Gastroesophageal sphincter (tissue), 4 donors: ENCODE data around the gene PDE10A. TPM values are rescaled to one million over a fixed set of nuclear protein-coding genes. Genes with fewer than 3 reads are reported as not detected.

Experiments
- ATAC-seq: fragments of 150-250 bp; one replicate; pipeline ENCODE4 v1.9.1; 2016; ENCODE audit warnings: mild to moderate bottlenecking, moderate library complexity
- H3K27ac ChIP-seq, 4 donors: fragments of 200-600 bp; sonication (generic) in 3 of 4; 1 replicate in 3 of 4; 2 replicates in 1 of 4; pipeline ENCODE4 v1.5.1; 2016 to 2019
- H3K27me3 ChIP-seq: fragments of 200-600 bp; sonication (generic); one replicate; pipeline ENCODE4 v1.5.1; 2019
- H3K36me3 ChIP-seq, 2 donors: fragments of 200-600 bp; sonication (generic); one replicate each; pipeline ENCODE4 v1.5.1; 2019; ENCODE audit warnings: control low read depth in 1 of 2
- H3K4me1 ChIP-seq, 3 donors: fragments of 200-600 bp; sonication (generic); 1 replicate in 2 of 3; 2 replicates in 1 of 3; pipeline ENCODE4 v1.5.1; 2016 to 2019; ENCODE audit warnings: control low read depth in 2 of 3
- H3K4me3 ChIP-seq, 2 donors: fragments of 200-600 bp; sonication (generic); one replicate each; pipeline ENCODE4 v1.5.1; 2019; ENCODE audit warnings: mild to moderate bottlenecking in 1 of 2, moderate library complexity in 1 of 2
- H3K9me3 ChIP-seq, 3 donors: fragments of 200-600 bp; sonication (generic); one replicate each; pipeline ENCODE4 v1.5.1; 2017 to 2019; ENCODE audit warnings: control low read depth in 2 of 3
- EP300 ChIP-seq: sonication (generic); formaldehyde crosslinking; IDR thresholded peaks from one replicate; pipeline ENCODE4 v1.6.1; 2017; ENCODE audit warnings: antibody characterized with exemption, mild to moderate bottlenecking
- POLR2A ChIP-seq, 2 donors: fragments of 450-650 bp; IDR thresholded peaks; one replicate each; pipeline ENCODE4 v1.6.1; 2017; ENCODE audit warnings: antibody characterized with exemption in 2 of 2, mild to moderate bottlenecking in 2 of 2, moderate library complexity in 1 of 2
- POLR2AphosphoS5 ChIP-seq: sonication (generic); formaldehyde crosslinking; IDR thresholded peaks from one replicate; pipeline ENCODE4 v1.6.1; 2017; ENCODE audit warnings: antibody characterized with exemption
- WGBS, 2 donors: methylation state at CpG; one replicate each; pipeline ENCODE4 v1.1.5; 2018; ENCODE audit warnings: low coverage in 1 of 2; 5-methylcytosine and 5-hydroxymethylcytosine counted together
- total RNA-seq, 4 donors: library from RNA; depleted of rRNA; stranded (reverse); fragments of >200 nt; gene quantifications; one replicate each; pipeline ENCODE4 v1.1.0, GENCODE V29; 2016
- TF ChIP-seq, protein P1 (sequence below), 4 experiments: fragments of 200-600 bp in 2 of 4; fragments of 450-650 bp in 2 of 4; sonication (generic) in 1 of 4; IDR thresholded peaks; one replicate each; pipeline ENCODE4 v1.5.1; 2017 to 2019; ENCODE audit warnings: antibody characterized with exemption in 4 of 4, mild to moderate bottlenecking in 2 of 4, moderate library complexity in 2 of 4

PDE10A gene
- total RNA-seq, 4 donors from 2014 or later: 2.5 to 12.1 (median 4.0) TPM

DNA sequence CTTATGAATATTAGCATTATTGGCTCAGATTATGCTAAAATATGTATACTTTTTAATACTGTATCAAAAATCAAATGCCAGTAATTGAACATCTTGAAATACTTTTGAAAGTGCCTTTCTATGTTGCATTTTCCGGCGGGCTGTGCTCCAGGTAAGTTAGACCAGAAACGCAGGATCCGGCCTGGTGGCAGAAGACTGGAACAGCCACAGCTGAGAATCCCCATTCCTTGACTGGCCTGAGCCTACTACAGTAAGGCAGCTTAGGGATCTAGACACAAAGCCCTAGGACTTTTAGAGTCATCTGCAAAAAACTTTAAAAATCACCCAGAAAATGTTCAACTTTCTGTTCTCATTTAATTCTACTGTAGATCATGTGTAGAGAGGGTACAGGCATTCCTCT is 214.8 kb downstream of the PDE10A start:
- no peaks in the 10 kb centered on the region for H3K9me3 ChIP-seq
- no peak overlapping the region for H3K27ac ChIP-seq
- TF ChIP-seq POLR2AphosphoS5 (no peak), EP300 (no peak), POLR2A (IDR thresholded peaks at IDR 0.05) (no peak)
- TF ChIP-seq, protein P1, sequence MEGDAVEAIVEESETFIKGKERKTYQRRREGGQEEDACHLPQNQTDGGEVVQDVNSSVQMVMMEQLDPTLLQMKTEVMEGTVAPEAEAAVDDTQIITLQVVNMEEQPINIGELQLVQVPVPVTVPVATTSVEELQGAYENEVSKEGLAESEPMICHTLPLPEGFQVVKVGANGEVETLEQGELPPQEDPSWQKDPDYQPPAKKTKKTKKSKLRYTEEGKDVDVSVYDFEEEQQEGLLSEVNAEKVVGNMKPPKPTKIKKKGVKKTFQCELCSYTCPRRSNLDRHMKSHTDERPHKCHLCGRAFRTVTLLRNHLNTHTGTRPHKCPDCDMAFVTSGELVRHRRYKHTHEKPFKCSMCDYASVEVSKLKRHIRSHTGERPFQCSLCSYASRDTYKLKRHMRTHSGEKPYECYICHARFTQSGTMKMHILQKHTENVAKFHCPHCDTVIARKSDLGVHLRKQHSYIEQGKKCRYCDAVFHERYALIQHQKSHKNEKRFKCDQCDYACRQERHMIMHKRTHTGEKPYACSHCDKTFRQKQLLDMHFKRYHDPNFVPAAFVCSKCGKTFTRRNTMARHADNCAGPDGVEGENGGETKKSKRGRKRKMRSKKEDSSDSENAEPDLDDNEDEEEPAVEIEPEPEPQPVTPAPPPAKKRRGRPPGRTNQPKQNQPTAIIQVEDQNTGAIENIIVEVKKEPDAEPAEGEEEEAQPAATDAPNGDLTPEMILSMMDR (IDR thresholded peaks at IDR 0.05): no peak
- H3K4me1 ChIP-seq: no peaks in the 10 kb centered on the region
- no peaks in the 10 kb centered on the region for H3K27me3 ChIP-seq
- ATAC-seq: no peak
- no peak overlapping the region for H3K4me3 ChIP-seq
- 92 to 96% methylated on average over 4 of the region's 4 CpGs for WGBS, 2 donors
- H3K36me3 ChIP-seq: no peaks in the 10 kb centered on the region

DNA sequence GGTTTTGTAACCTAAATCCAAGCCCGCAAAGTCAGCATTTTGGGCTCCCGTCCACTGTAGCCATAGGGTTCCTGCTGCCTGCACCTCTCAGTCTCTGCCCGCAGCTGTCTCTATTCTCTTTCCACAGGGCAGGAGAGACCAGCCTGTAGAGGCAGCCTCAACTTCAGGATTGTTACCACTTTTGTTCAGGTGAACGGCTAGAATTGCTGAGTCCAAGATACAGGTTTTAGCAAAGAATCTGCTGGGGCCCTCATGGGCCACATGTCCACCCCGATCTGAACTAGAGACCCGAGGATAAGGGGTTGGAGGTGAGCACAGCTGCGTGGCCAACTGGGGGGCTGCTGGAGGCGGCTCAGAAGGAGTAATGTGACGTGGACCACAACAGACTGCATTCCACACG is 215.9 kb downstream of the PDE10A start:
- TF ChIP-seq, protein P1 (IDR thresholded peaks at IDR 0.05): no peak
- TF ChIP-seq EP300: no peak
- TF ChIP-seq POLR2AphosphoS5: no peak
- no peak for TF ChIP-seq POLR2A (IDR thresholded peaks at IDR 0.05)
- H3K4me3 ChIP-seq: no peak overlapping the region
- H3K9me3 ChIP-seq: no peaks in the 10 kb centered on the region
- WGBS, 2 donors: 90 to 93% methylated on average over 10 of the region's 10 CpGs
- H3K27ac ChIP-seq: no peak overlapping the region
- no peaks in the 10 kb centered on the region for H3K36me3 ChIP-seq
- H3K4me1 ChIP-seq: no peaks in the 10 kb centered on the region
- no peaks in the 10 kb centered on the region for H3K27me3 ChIP-seq
- no peak for ATAC-seq

DNA sequence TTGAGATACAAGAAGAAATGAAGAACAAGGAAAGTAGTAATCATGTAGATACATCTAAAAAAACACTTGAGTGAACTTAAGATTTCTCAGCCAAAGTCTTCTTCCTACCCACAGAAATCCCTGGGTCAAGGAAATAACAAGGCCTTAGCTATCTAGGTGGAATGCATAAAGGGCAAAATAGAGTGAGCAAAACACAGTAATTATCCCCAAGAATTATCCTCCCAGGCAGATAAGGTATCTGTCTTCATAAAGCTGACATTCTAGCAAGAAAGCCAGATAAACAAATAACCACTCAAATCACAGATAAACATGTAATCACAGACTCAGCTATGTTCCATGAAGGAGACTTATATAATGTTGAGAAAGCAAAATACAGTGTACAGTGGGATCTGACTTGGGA is 216.7 kb downstream of the PDE10A start:
- no peaks in the 10 kb centered on the region for H3K27me3 ChIP-seq
- no peak for ATAC-seq
- TF ChIP-seq, protein P1 (IDR thresholded peaks at IDR 0.05): no peak
- no peak for TF ChIP-seq EP300
- no peaks in the 10 kb centered on the region for H3K36me3 ChIP-seq
- H3K9me3 ChIP-seq: no peaks in the 10 kb centered on the region
- H3K4me3 ChIP-seq: no peak overlapping the region
- no peak overlapping the region for H3K27ac ChIP-seq
- H3K4me1 ChIP-seq: no peaks in the 10 kb centered on the region

DNA sequence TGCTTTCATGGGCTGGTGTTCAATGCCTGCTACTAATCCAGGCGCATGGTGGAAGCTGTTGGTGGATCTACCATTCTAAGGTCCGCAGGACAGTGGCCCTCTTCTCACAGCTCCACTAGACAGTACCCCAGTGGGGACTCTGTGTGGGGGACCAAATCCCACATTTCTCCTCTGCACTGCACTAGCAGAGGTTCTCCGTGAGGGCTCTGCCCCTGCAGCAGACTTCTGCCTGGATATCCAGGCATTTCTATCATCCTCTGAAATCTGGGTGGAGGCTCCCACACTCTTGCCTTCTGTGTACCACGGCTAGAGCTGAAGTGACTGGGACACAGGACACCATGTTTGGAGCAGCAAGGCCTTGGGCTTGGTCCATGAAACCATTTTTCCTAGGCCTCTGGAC is 219.6 kb downstream of the PDE10A start:
- ATAC-seq: no peak
- Histone ChIP-seq H3K27ac (no peak overlapping the region), H3K27me3 (no peaks in the 10 kb centered on the region), H3K36me3 (no peaks in the 10 kb centered on the region), H3K4me1 (no peaks in the 10 kb centered on the region), H3K9me3 (no peaks in the 10 kb centered on the region), H3K4me3 (no peak overlapping the region)
- WGBS, 2 donors: no CpG with 5 or more reads among the region's 4 CpGs
- TF ChIP-seq, protein P1 (IDR thresholded peaks at IDR 0.05): no peak
- TF ChIP-seq POLR2A (IDR thresholded peaks at IDR 0.05) (no peak), EP300 (no peak), POLR2AphosphoS5 (no peak)

DNA sequence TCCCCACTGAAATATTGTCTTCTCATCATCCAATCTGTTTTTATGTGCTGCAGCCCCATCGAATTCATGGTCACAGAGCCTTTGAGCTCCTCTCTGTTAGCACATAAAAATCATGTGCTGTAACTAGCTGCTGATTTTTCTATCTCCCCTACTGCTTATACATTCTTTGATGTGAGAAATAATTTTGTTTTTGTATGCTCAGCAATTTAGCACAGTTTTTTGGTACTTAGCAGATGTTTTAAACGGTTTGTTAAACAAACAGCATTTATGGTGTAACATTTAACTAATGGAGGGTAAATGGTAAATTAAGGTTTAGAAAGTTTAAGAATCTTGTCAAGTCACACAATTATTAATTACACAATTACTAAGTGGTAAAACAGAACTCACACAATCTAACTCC is 221.9 kb downstream of the PDE10A start:
- Histone ChIP-seq H3K27ac (no peak overlapping the region), H3K36me3 (no peaks in the 10 kb centered on the region), H3K27me3 (no peaks in the 10 kb centered on the region), H3K4me1 (no peaks in the 10 kb centered on the region), H3K9me3 (no peaks in the 10 kb centered on the region), H3K4me3 (no peak overlapping the region)
- no peak for ATAC-seq
- TF ChIP-seq POLR2AphosphoS5 (no peak), EP300 (no peak), POLR2A (IDR thresholded peaks at IDR 0.05) (no peak)
- TF ChIP-seq, protein P1 (IDR thresholded peaks at IDR 0.05): no peak
- WGBS, 2 donors: 80% methylated on average over 2 of the region's 2 CpGs
